HG02852 (cell line): Measurements from ENCODE around the gene PTPRG.

Experiments
- ATAC-seq: cut with Tn5 transposase; IDR thresholded peaks from one replicate; pipeline ENCODE4 v1.9.1; 2021; ENCODE audit warnings: mild to moderate bottlenecking, moderate library complexity; ENCODE audit not compliant: unreplicated experiment

PTPRG gene

GRCh38 chr3:61847784-61848462 is 286.6 kb downstream of the PTPRG start:
- no peak for ATAC-seq

- ATAC-seq = no peak
Measured at GRCh38 chr3:61848885-61849284, 287.5 kb downstream of the PTPRG start.

GRCh38 chr3:61853912-61854311 is 292.5 kb downstream of the PTPRG start:
- ATAC-seq = no peak

GRCh38 chr3:61855211-61855610 is 293.8 kb downstream of the PTPRG start:
- no peak for ATAC-seq

GRCh38 chr3:61857297-61857696 is 295.9 kb downstream of the PTPRG start:
- no peak for ATAC-seq

- no peak for ATAC-seq
Measured at GRCh38 chr3:61858054-61858453, 296.7 kb downstream of the PTPRG start.

- no peak for ATAC-seq
Measured at GRCh38 chr3:61861410-61861809, 300.0 kb downstream of the PTPRG start.

- no peak for ATAC-seq
Measured at GRCh38 chr3:61862614-61863289, 301.4 kb downstream of the PTPRG start.

GRCh38 chr3:61863579-61863978 is 302.2 kb downstream of the PTPRG start:
- no peak for ATAC-seq

GRCh38 chr3:61864886-61865285 is 303.5 kb downstream of the PTPRG start:
- no peak for ATAC-seq

- no peak for ATAC-seq
Measured at GRCh38 chr3:61865466-61866152, 304.2 kb downstream of the PTPRG start.

- no peak for ATAC-seq
Measured at GRCh38 chr3:61866153-61866542, 304.8 kb downstream of the PTPRG start.

GRCh38 chr3:61866961-61867461 is 305.6 kb downstream of the PTPRG start:
- no peak for ATAC-seq

GRCh38 chr3:61868499-61868898 is 307.1 kb downstream of the PTPRG start:
- no peak for ATAC-seq

- ATAC-seq = no peak
Measured at GRCh38 chr3:61869371-61869770, 308.0 kb downstream of the PTPRG start.

GRCh38 chr3:61871644-61872043 is 310.3 kb downstream of the PTPRG start:
- no peak for ATAC-seq

GRCh38 chr3:61872077-61872706 is 310.8 kb downstream of the PTPRG start:
- ATAC-seq = no peak

- no peak for ATAC-seq
Measured at GRCh38 chr3:61875046-61875844, 313.9 kb downstream of the PTPRG start.

- ATAC-seq = no peak
Measured at GRCh38 chr3:61875976-61876671, 314.8 kb downstream of the PTPRG start.

- no peak for ATAC-seq
Measured at GRCh38 chr3:61876797-61877196, 315.4 kb downstream of the PTPRG start.
